ENCODE measurements around the gene ZNF804B.

Gene ZNF804B

DNA sequence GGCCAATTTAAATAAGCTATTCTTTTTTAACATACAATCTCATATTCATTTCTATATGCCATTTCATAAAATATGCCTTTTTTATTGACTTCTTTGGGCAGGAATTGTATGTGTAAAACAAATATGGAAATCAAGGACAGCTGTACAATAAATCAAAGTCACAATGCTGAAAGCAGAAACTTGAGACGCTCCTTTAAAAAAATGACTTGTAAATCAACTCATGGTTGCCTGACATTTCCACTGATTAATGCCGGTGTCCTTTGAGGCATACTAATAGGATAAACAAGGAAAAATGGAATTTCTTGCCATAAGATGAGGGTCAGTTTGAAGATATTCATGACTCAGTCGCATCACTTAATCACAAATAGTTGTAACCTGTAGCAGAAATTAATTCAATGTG, 283.4 kb downstream of the ZNF804B start:
- DNase-seq (ENCODE audit: insufficient read length, low spot score) = no peak
- TF ChIP-seq POLR2A (IDR thresholded peaks at IDR 0.05; ENCODE audit: low read depth, low read length) = no peak
- FAIRE-seq = no peak

DNA sequence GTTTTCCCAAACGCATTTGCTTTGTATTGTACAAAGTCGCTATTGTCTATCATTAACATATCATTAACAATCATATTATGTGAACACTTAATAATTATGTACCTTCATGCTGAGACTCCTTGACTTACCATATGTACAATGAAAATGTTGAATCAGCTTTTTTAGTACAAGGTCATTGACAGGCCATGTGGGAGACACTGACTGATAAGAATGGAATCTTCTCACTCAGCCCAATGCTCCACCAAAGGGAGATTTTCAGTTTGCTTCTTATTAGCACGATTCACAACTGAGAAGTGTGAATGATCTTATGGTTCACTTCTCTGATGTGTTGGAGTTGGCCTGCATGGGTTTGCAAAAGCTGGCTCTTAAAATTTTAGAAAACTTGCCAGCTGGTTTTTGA, 289.5 kb downstream of the ZNF804B start:
- no peak for TF ChIP-seq POLR2A (IDR thresholded peaks at IDR 0.05; ENCODE audit: low read depth, low read length)
- DNase-seq (ENCODE audit: insufficient read length, low spot score) (no peak), FAIRE-seq (no peak)

DNA sequence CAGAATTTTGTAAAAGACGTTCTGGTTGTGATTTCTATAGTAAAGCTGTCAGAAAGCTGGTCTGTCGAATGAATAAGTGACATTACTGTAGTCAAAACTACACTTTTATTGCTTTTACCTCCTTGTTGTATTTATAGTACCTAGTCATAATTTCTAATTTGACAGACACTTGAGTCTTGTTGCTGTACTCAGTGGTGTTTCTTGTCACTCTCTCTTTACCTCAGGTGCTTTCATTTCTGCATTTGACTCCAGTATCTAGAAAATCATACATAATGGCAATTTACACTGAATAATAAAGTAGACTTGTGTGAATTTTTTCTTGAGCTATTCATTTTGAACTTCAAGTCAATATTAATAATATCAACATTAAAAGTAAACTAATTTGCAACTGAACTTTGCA, 293.6 kb downstream of the ZNF804B start:
- no peak for TF ChIP-seq POLR2A (IDR thresholded peaks at IDR 0.05; ENCODE audit: low read depth, low read length)
- FAIRE-seq = no peak
- DNase-seq (ENCODE audit: insufficient read length, low spot score) = no peak

DNA sequence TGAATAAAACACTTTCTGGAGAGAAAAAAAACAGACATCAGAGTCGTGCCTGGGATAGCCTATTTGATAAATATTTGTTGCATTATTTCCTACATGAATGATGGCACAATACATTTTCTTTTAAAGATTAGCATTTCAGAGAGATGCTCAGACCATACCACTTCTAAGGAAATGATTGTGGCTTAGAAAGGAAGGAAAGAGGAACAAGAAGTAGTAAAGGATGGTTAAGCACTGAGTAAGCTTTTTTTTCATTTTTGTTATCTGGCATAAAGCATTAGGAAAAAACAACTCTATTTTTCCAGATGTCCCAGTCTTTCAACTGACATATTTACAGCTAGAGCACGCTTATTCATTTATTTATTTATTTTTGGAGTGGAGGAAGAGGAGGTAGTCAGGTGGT, 294.9 kb downstream of the ZNF804B start:
- FAIRE-seq (no peak), DNase-seq (ENCODE audit: insufficient read length, low spot score) (no peak)
- no peak for TF ChIP-seq POLR2A (IDR thresholded peaks at IDR 0.05; ENCODE audit: low read depth, low read length)

GRCh38 chr7:89060234-89060633, 300.7 kb downstream of the ZNF804B start:
- no peak for DNase-seq (ENCODE audit: insufficient read length, low spot score)
- no peak for FAIRE-seq
- no peak for TF ChIP-seq POLR2A (IDR thresholded peaks at IDR 0.05; ENCODE audit: low read depth, low read length)

- FAIRE-seq = no peak
- no peak for DNase-seq (ENCODE audit: insufficient read length, low spot score)
- TF ChIP-seq POLR2A (IDR thresholded peaks at IDR 0.05; ENCODE audit: low read depth, low read length) = no peak
These were observed 305.3 kb downstream of the ZNF804B start for GRCh38 chr7:89064831-89065230.

DNA sequence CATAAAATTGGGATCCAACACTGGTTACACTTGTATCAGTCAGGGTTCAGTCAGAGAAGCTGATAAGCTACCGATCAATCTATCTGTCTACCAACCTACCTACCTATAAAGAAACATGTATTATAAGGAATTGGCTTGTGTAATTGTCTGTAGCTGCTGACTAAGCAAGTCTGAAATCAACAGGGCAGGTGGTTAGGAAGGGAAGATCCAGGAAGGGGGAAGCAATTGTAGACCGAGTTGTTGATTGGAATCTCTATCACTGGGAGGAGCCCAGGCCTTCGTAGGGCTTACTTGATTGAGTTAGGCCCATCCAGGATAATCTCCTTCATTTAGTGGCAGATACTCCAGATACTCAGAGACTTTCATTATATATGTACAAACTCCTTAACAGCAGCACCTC, 307.5 kb downstream of the ZNF804B start:
- no peak for DNase-seq (ENCODE audit: insufficient read length, low spot score)
- TF ChIP-seq POLR2A (IDR thresholded peaks at IDR 0.05; ENCODE audit: low read depth, low read length) = no peak
- no peak for FAIRE-seq

DNA sequence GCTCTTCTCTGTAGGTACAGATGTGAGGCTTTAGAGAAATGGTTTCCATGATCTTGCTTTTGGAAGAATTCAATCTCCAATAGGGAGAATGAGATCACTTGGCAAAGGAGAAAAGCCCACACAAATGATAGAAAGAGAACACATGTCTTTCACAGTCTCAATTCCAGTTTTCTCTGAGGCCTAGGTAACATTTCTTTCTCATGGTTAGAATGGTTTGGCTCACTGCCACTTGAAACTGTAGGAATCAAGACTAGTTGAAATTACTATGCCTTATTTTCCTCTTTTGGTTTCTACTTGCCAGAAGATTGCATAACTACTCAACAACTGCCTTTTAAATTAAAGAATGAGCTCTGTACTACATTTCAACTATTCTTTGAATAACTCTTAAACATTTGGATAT, 312.6 kb downstream of the ZNF804B start:
- FAIRE-seq = no peak
- no peak for TF ChIP-seq POLR2A (IDR thresholded peaks at IDR 0.05; ENCODE audit: low read depth, low read length)
- DNase-seq (ENCODE audit: insufficient read length, low spot score) = no peak

- DNase-seq (ENCODE audit: insufficient read length, low spot score) (no peak), FAIRE-seq (no peak)
- no peak for TF ChIP-seq POLR2A (IDR thresholded peaks at IDR 0.05; ENCODE audit: low read depth, low read length)
These were observed 314.3 kb downstream of the ZNF804B start for GRCh38 chr7:89073776-89074175.

DNA sequence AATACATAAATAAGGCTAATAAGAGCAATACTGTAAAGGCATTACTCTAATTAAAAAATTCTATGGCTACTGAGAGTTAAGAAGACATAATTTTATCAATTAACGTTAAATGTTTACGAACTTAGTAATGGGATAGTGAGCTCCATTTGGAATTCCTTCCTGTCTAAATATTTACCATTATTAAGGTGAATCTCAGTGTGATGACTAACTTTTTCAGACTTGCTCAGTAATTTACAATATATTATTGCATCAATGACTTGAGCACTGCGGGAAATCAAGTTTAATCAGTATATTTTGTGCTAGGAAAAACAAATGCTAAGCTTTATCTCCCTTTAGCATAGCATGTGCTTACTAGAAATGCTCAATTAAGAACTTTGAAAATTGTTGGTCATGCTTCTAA, 318.5 kb downstream of the ZNF804B start:
- TF ChIP-seq POLR2A (IDR thresholded peaks at IDR 0.05; ENCODE audit: low read depth, low read length) = no peak
- FAIRE-seq (no peak), DNase-seq (ENCODE audit: insufficient read length, low spot score) (no peak)

DNA sequence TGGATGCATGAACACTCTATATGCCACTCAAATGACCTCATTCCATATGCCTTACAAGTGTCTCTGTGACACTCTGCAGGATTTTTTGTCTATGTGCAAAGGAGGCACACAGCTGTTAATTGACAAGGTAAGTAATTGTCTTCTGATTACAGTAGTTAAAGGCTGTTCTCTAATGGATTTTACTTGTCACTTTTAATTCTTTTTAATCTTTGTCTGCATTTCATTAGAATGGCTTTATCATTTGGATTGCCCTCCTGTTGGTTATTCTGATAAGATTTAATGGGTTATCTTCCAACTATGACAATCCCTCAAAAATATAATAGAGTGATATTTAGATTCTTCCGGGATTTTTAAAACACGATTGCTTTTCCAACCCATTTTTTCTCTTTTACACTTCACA, 326.1 kb downstream of the ZNF804B start:
- TF ChIP-seq POLR2A (IDR thresholded peaks at IDR 0.05; ENCODE audit: low read depth, low read length) = no peak
- no peak for DNase-seq (ENCODE audit: insufficient read length, low spot score)
- FAIRE-seq = no peak

- no peak for FAIRE-seq
- no peak for TF ChIP-seq POLR2A (IDR thresholded peaks at IDR 0.05; ENCODE audit: low read depth, low read length)
These were observed 332.1 kb downstream of the ZNF804B start for GRCh38 chr7:89091550-89091949.

GRCh38 chr7:89094269-89094668, 334.8 kb downstream of the ZNF804B start:
- no peak for TF ChIP-seq POLR2A (IDR thresholded peaks at IDR 0.05; ENCODE audit: low read depth, low read length)
- DNase-seq (ENCODE audit: insufficient read length, low spot score) (no peak), FAIRE-seq (no peak)

More at GRCh38 chr7:89091550-89091949, 332.1 kb downstream of the ZNF804B start:
- DNase-seq (ENCODE audit: insufficient read length, low spot score) = no peak

GRCh38 chr7:89103564-89103963, 344.1 kb downstream of the ZNF804B start:
- FAIRE-seq (no peak), DNase-seq (ENCODE audit: insufficient read length, low spot score) (no peak)
- no peak for TF ChIP-seq POLR2A (IDR thresholded peaks at IDR 0.05; ENCODE audit: low read depth, low read length)

DNA sequence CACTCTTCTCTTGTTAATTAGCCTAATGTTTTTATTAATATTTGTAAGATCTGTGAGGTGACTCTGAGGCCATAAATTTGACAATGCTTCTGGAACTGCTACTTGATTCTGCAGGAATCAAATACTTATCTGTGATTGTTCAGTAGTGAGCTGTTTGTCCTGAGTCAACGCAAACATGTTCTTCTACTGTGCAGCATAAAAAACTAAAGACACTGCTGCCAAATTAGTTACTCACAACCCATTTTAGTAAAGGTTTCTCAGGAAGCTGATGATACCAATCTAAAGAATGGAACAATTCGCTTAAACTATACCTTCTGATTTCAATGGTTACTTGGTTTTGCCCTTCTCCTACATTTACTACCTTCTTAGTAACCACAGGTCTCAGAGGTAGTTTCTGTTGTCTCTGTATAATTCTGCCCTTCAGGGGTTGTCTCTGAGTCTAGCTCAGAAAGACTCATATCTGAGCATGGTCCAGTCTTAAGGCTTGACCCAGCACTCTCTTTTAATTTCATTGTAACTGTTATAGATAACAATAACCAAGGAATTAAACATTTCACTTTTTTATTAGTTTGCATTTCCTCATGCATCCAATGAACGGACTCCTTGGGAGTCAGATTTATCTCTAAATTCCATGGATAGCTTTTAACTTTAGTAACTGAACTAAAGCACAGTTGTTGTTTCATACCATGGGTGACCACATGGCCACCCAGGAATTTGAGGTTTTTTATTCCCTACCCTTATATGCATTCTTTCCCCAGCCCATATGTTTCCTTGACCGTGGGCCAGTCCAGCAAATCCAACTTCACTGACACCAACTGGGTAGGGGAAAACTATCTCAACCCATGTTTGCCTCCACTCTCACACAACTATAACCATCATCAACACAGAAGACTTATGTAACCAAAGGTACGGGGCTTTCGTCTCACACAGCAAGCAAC, 345.5 kb downstream of the ZNF804B start:
- FAIRE-seq (no peak), DNase-seq (ENCODE audit: insufficient read length, low spot score) (no peak)
- TF ChIP-seq POLR2A (IDR thresholded peaks at IDR 0.05; ENCODE audit: low read depth, low read length) = no peak

All from H54 (cell line).